Measurements from ENCODE around the gene TSPAN4. TPM values are rescaled to one million over a fixed set of nuclear protein-coding genes. Genes with fewer than 3 reads are reported as not detected.

TSPAN4 gene
- total and polyA plus RNA-seq, 10 of the 15 experiments (the other 5 are each of a cell fraction or from before 2014, with no cell fraction given), result 0.37 to 14.0 (median 8.5) TPM; not detected in 1

DNA sequence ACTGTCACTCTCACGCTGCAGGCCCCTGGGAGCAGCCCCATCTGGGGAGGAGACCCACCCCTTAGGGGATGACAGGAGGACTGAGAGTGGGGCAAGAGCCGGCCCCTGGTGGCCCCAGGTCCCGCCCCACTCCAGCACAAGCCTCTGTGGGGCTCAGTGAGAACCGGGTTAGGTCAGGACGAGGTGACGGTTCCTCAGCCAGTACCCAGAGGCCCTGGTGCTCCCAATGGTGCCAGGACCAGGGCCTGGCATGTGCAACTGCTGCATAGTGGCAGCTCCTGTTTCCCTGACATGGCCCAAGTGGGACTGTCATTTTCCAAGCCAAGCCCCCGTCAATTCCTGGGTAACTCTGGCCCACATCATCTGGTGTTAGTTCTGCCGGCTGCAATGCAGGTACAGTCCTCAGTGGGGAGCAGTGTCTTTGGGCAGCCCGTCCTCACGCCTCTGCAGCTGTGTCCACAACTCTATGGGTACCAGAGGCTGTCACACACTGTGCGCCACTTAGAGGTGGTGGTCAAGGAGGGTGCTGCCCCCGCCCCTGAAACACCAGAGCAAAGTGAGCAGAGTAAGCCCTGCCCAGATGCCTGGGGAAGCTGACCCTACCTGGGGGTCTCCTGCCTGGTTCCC is 52.0 kb downstream of the TSPAN4 start:
- in situ Hi-C loops (cut with MboI) (no loop called here), intact Hi-C loops (cut with micrococcal nuclease; ENCODE audit: unreplicated experiment) (no loop called here)
- Histone ChIP-seq H3K27ac (ENCODE audit: control insufficient read depth, insufficient read depth) (no peak overlapping the region), H4K20me1 (ENCODE audit: control insufficient read depth, insufficient read depth) (no peaks in the 10 kb centered on the region), H3K79me2 (ENCODE audit: control insufficient read depth, insufficient read depth, low read length) (no peaks in the 10 kb centered on the region), H3K27me3 (replicated peaks in 1 of 2; ENCODE audit: control insufficient read depth in 2 of 2, insufficient read depth in 2 of 2, low read length in 1 of 2) (no peaks in the 10 kb centered on the region), H3K9ac (ENCODE audit: control insufficient read depth, insufficient read depth, low read length) (no peak overlapping the region), H3K4me1 (ENCODE audit: control insufficient read depth, insufficient read depth, low read length) (no peaks in the 10 kb centered on the region), H2AFZ (ENCODE audit: control insufficient read depth, low read depth, low read length) (no peak overlapping the region), H3K4me3 (no peak overlapping the region), H3K36me3 (ENCODE audit: control insufficient read depth in 2 of 2, insufficient read depth in 2 of 2, low read length in 1 of 2) (peaks cover 0 to 13% of the 10 kb centered on the region in 2 experiments; a peak in 2 of 4 replicates), H3K4me2 (ENCODE audit: control insufficient read depth, insufficient read depth) (no peak overlapping the region), H3K9me3 (replicated peaks; ENCODE audit: control insufficient read depth, insufficient read depth, low read length) (no peaks in the 10 kb centered on the region)
- RAD21 ChIA-PET (ENCODE audit: unreplicated experiment), result no interaction called here
- ATAC-seq (peak; percentile 43; the same call in 2 of the 3 replicates), DNase-seq (ENCODE audit: low read depth, low spot score) (no peak), FAIRE-seq (no peak)
- CTCF ChIA-PET, result no interaction called here
- WGBS (ENCODE audit: insufficient coverage, insufficient replicate concordance, low lambda C conversion rate, missing lambda C conversion rate), result 95% methylated on average over 12 of the region's 12 CpGs
- SMC1A ChIA-PET (ENCODE audit: uncharacterized antibody, unreplicated experiment), result no interaction called here
- BruUV-seq (replicated peaks), result no TSS peak
- POLR2A ChIA-PET, result interaction anchor here (1.0 kb wide), 1 partner anchor 19 kb away, joined by 3 read pairs; no protein-coding TSS in a partner anchor
- TF ChIP-seq, protein P1, sequence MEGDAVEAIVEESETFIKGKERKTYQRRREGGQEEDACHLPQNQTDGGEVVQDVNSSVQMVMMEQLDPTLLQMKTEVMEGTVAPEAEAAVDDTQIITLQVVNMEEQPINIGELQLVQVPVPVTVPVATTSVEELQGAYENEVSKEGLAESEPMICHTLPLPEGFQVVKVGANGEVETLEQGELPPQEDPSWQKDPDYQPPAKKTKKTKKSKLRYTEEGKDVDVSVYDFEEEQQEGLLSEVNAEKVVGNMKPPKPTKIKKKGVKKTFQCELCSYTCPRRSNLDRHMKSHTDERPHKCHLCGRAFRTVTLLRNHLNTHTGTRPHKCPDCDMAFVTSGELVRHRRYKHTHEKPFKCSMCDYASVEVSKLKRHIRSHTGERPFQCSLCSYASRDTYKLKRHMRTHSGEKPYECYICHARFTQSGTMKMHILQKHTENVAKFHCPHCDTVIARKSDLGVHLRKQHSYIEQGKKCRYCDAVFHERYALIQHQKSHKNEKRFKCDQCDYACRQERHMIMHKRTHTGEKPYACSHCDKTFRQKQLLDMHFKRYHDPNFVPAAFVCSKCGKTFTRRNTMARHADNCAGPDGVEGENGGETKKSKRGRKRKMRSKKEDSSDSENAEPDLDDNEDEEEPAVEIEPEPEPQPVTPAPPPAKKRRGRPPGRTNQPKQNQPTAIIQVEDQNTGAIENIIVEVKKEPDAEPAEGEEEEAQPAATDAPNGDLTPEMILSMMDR (IDR thresholded peaks at IDR 0.05 in 2 of 3, conservative IDR thresholded peaks at IDR 0.05 in 1 of 3; ENCODE audit: control insufficient read depth in 2 of 3, extremely low read depth in 1 of 3, insufficient read depth in 1 of 3, low read depth in 3 of 3, low read length in 3 of 3), result peak in 1 of 3 experiments; percentile 19; a peak in 1 of 6 replicates
- TF ChIP-seq NFYB (IDR thresholded peaks at IDR 0.05; ENCODE audit: insufficient read depth, low read depth, low read length), result no peak
